Lung (tissue), 12 donors: Measurements from ENCODE around the gene COQ4. TPM values are rescaled to one million over a fixed set of nuclear protein-coding genes. Genes with fewer than 3 reads are reported as not detected.

ENCODE experiments used
- ATAC-seq: fragments of 200-7000 bp; cut with Tn5 transposase; one replicate; pipeline ENCODE4 v1.9.1; 2020; ENCODE audit warnings: moderate number of reproducible peaks; ENCODE audit not compliant: insufficient read depth, low FRiP score
- DNase-seq, 3 donors: peaks; one replicate each; pipeline ENCODE4 v3.0.0-alpha.2; 2013 to 2017
- H3K27ac ChIP-seq, 2 donors: one replicate each; pipeline ENCODE4 v1.5.1; 2013; ENCODE audit warnings: mild to moderate bottlenecking in 2 of 2, moderate library complexity in 2 of 2, control low read depth in 1 of 2, inconsistent platforms in 1 of 2, low read depth in 1 of 2, low read length in 1 of 2
- H3K27me3 ChIP-seq, 3 donors: one replicate each; pipeline ENCODE4 v1.5.1; 2013; ENCODE audit warnings: low read length in 2 of 3; ENCODE audit not compliant: control insufficient read depth in 3 of 3, insufficient read depth in 3 of 3
- H3K36me3 ChIP-seq, 4 donors: one replicate each; pipeline ENCODE4 v1.5.1; 2013; ENCODE audit warnings: low read length in 4 of 4, mild to moderate bottlenecking in 1 of 4, moderate library complexity in 1 of 4; ENCODE audit not compliant: control insufficient read depth in 4 of 4, insufficient read depth in 4 of 4
- H3K4me1 ChIP-seq, 5 donors: one replicate each; pipeline ENCODE4 v1.5.1; 2013; ENCODE audit warnings: low read length in 5 of 5, mild to moderate bottlenecking in 2 of 5, moderate library complexity in 1 of 5; ENCODE audit not compliant: control insufficient read depth in 5 of 5, insufficient read depth in 5 of 5
- H3K4me3 ChIP-seq: one replicate; pipeline ENCODE4 v1.5.1; 2013; ENCODE audit warnings: mild to moderate bottlenecking, control low read depth, moderate library complexity
- H3K9ac ChIP-seq, 2 donors: one replicate each; pipeline ENCODE4 v1.5.1; 2013; ENCODE audit warnings: low read length in 2 of 2, control low read depth in 1 of 2; ENCODE audit not compliant: insufficient read depth in 1 of 2
- H3K9me3 ChIP-seq, 4 donors: one replicate each; pipeline ENCODE4 v1.5.1; 2013; ENCODE audit warnings: low read length in 3 of 4, mild to moderate bottlenecking in 1 of 4, moderate library complexity in 1 of 4; ENCODE audit not compliant: control insufficient read depth in 4 of 4, insufficient read depth in 3 of 4
- CTCF ChIP-seq: IDR thresholded peaks from 2 replicates; pipeline ENCODE4 v1.5.1; 2012; ENCODE audit warnings: mild to moderate bottlenecking; ENCODE audit errors: control extremely low read depth, extremely low read depth
- WGBS, 2 donors: extraction: QIAGEN DNeasy Blood & Tissue Kit; methylation state at CpG; one replicate each; pipeline ENCODE4 v1.1.7; 2013; 5-methylcytosine and 5-hydroxymethylcytosine counted together
- polyA plus RNA-seq, 2 donors: library from polyadenylated mRNA; stranded (reverse); fragments of 200-250 nt; gene quantifications; one replicate each; pipeline ENCODE4 v1.2.1, GENCODE V29; 2013
- total RNA-seq, 2 donors: library from RNA; depleted of rRNA in 1 of 2; stranded (reverse); fragments of >200 nt in 1 of 2; gene quantifications; one replicate each; pipeline ENCODE4 v1.2.1, GENCODE V29; 2014 to 2021
- donor health status: control.
- donor health status: control.
- donor health status: Bipolar disorder and iron deficiency.
- donor health status: healthy.
- donor health status: DM: yes; HTN: yes; CAD: no.

The COQ4 gene
- total and polyA plus RNA-seq, 4 donors, result 32.4 to 63.8 (median 49.1) TPM

GRCh38 chr9:128304971-128305288 is 17.7 kb upstream of the COQ4 start:
- H3K4me3 ChIP-seq, result no peak overlapping the region
- H3K9me3 ChIP-seq, result no peaks in the 10 kb centered on the region
- H3K27me3 ChIP-seq, result no peaks in the 10 kb centered on the region
- no peak overlapping the region for H3K27ac ChIP-seq
- no peak for TF ChIP-seq CTCF
- 77 to 81% methylated on average over 5 of the region's 5 CpGs for WGBS, 2 donors
- H3K4me1 ChIP-seq, result no peaks in the 10 kb centered on the region
- ATAC-seq (no peak), DNase-seq (no peak)
- H3K9ac ChIP-seq, result no peak overlapping the region
- peaks cover 0 to 12% (median 3%) of the 10 kb centered on the region in 4 donors for H3K36me3 ChIP-seq

GRCh38 chr9:128309551-128309950 is 13.1 kb upstream of the COQ4 start:
- no peak for TF ChIP-seq CTCF
- H3K4me3 ChIP-seq, result no peak overlapping the region
- no peak overlapping the region for H3K27ac ChIP-seq
- no peak for DNase-seq
- no peak overlapping the region for H3K9ac ChIP-seq
- H3K27me3 ChIP-seq, result no peaks in the 10 kb centered on the region
- peaks cover 0 to 33% (median 3%) of the 10 kb centered on the region in 4 donors for H3K36me3 ChIP-seq
- WGBS, 2 donors, result 96 to 97% methylated on average over 16 of the region's 16 CpGs
- no peak for ATAC-seq
- no peaks in the 10 kb centered on the region for H3K9me3 ChIP-seq
- peaks cover 0 to 3% (median 0%) of the 10 kb centered on the region in 5 donors for H3K4me1 ChIP-seq

GRCh38 chr9:128310461-128310860 is 12.2 kb upstream of the COQ4 start:
- H3K36me3 ChIP-seq, result peaks cover 1 to 39% (median 7%) of the 10 kb centered on the region in 4 donors
- no peaks in the 10 kb centered on the region for H3K27me3 ChIP-seq
- peak overlapping the region in 1 of 2 donors; percentile 65 for H3K27ac ChIP-seq

More at GRCh38 chr9:128310461-128310860, 12.2 kb upstream of the COQ4 start:
- H3K9me3 ChIP-seq, result no peaks in the 10 kb centered on the region
- DNase-seq, result no peak
- TF ChIP-seq CTCF, result no peak
- WGBS, 2 donors, result 89 to 92% methylated on average over 10 of the region's 10 CpGs
- no peak for ATAC-seq
- H3K9ac ChIP-seq, result no peak overlapping the region
- peaks cover 0 to 3% (median 0%) of the 10 kb centered on the region in 5 donors for H3K4me1 ChIP-seq
- no peak overlapping the region for H3K4me3 ChIP-seq
